Endometrial microvascular endothelial cells (primary cell): ENCODE measurements around the gene SDHAF3. TPM values are rescaled to one million over a fixed set of nuclear protein-coding genes. Genes with fewer than 3 reads are reported as not detected.
"Not testable (repeated sequence)": the region's sequence is repeated elsewhere in the genome, so short reads cannot be mapped to it uniquely, and the experiment has no call there.

ENCODE experiments used
- in situ Hi-C: cut with HindIII; loops from 2 replicates; pipeline ENCODE4 v1.10.0; 2017; ENCODE audit warnings: low sequenced_read_pairs, low pct_unique_long_range_greater_than_20kb; ENCODE audit errors: inconsistent ontology term
- total RNA-seq: library from RNA; depleted of rRNA; stranded (reverse); fragments of >200 nt; gene quantifications from one replicate; pipeline ENCODE4 v1.2.3, GENCODE V29; 2015; ENCODE audit errors: inconsistent ontology term

The SDHAF3 gene
- 7.4 TPM for total RNA-seq

DNA sequence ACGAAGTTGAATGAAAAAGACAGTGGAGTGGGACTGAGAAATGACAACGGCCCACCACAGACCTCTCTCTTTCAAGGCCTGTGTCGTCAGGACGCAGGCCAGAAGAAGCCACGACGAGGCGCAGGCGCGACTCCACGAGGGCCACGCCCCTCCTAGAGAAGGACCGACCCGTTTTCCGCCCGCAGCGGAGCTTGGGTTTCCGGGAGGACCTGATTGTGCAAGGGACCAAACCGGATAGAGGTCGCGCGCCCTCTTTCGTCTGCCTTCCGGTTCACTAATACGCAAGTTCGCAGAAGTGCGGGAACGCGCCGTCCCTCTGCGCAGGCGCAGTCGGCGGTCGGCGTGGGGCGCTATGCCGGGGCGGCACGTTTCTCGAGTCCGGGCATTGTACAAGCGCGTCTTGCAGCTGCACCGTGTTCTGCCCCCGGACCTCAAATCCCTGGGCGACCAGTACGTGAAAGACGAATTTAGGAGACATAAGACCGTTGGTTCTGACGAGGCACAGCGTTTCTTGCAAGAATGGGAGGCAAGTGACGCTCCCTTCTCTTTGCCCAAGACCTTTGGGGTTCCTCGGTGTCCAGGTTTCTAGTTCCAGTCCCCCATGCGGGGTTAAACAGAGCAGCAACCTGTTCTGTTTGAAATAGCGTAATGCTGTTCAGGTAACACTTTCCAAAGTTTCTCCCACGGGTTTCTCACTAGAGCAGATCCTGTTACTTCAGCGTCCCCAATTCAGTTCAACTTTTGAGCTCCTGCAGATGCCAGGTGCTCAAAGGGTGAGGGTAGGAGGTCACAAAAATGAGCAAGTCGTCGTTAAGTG, at the start of gene SDHAF3:
Gene SDHAF3, plus strand, starts transcription at position 327 of the 817 bp plus-strand sequence. Its CDS starts 26 bp downstream, at position 353.
- in situ Hi-C loops: no loop called here

- in situ Hi-C loops: not testable (repeated sequence)
Observed at GRCh38 chr7:97072025-97072424, 45.5 kb upstream of the SDHAF3 start.

- in situ Hi-C loops: no loop called here
Observed at GRCh38 chr7:97075928-97076327, 41.6 kb upstream of the SDHAF3 start.

DNA sequence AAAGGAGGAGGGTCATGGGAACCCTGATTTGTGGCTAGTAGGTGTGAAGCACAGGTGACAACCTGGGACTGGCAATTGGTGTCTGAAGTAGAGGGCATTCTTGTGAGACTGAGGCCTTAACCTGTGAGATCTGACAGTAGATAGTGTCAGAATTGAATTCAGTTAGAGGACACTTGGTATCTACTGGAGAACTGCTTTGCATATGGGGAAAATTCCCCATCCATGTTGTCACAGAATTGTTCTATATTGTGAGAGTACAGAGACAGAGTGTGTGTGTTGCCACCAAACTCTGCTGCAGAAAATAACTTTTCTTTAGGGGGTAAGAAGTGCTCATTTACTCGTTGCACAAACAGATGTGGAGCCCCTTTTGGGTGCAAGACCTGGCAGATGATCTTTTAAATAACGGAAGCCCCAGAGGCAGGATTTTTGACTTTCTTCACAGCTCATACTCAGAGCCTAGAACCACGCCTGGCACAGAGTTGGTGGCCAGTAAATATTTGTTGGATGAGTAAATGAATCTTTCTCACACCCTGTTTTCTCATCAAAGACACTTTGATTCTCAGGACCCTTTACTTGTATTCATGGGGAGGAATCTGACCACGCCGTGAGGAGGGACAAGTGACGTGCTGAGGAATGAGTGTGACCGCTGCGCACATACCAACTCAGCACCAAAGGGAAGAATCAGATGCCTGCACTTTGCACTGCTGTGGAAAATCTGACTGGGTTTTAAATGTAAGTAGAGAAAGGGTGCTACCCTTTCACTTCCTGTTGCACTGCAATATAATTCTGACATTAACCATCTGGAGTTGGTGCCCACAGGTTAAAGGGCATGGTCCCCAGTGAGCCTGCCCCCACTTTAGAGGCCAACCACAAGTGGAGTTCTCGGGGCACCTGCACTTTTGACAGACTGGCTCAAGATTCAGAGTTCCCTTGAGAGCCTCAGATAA, 39.2 kb upstream of the SDHAF3 start:
- in situ Hi-C loops: no loop called here

GRCh38 chr7:97079300-97079699, 38.2 kb upstream of the SDHAF3 start:
- in situ Hi-C loops: no loop called here

DNA sequence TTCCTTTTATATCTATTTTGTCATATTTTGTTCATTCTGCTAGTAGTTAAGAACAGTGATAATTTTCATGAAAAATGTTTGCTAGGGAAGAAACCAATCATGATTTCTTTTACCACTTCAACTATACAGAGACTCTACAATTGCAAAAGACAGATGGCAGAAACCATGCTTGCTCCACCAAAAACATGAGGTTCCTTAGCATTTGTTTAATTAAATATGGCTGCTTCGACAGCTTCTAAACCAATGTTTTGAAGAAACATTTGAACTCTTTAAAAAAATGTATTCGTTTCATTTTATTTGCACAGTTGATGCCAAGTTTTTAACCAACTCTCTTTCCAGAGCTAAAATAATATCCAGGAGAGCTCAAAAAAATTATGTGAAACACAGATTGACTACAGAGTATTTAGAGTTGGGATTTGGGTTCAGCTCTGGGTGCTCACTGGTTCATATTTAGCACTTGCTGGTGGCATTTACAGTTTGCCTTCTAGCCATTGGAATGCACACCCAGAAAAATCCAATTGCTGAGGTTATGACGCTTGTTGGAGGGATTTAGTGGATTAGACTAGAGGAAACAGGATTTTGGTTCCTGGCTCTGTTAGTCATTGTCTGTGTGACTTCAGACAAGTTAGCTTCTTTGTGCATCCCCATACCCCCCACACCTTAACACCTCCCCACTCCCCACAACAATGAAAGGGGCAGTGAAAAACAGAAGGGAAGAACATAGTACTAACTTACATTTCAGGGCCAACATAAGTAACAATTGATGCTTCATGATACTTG, 35.8 kb upstream of the SDHAF3 start:
- in situ Hi-C loops: no loop called here

GRCh38 chr7:97088364-97088763, 29.1 kb upstream of the SDHAF3 start:
- in situ Hi-C loops: no loop called here

GRCh38 chr7:97089771-97090170, 27.7 kb upstream of the SDHAF3 start:
- in situ Hi-C loops: no loop called here

GRCh38 chr7:97090761-97091353, 26.6 kb upstream of the SDHAF3 start:
- in situ Hi-C loops: no loop called here

DNA sequence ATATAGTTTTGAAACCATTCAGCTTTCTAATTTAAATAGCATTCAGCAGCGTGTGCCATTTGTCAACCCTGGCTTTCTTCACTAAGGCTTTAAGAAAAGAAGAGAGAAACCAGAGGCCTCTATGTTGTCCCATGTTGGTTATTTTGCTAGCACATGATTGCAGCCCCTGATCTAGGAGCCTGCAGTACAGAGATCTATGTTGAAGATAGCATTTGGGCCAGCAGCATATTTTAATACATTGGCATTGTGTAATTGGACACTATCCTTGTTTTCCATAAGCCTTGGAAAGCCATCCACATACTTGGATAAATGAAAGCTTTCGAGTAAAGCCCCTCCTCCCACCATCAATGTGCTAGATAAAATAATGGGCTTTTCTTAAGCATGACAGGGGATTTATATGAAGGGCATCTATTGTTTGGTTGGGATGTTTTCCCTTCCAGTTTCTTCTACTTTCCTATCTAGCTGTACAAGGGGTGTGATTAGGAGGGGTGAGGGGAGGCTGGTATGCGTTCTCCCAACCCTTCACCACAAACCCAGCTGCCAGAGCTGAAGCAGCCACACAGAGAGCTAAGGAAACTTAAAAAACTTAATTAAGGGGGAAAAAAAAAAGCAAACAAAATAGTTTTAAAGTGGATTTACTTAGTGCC, 23.1 kb upstream of the SDHAF3 start:
- in situ Hi-C loops: no loop called here

GRCh38 chr7:97096037-97096436, 21.5 kb upstream of the SDHAF3 start:
- in situ Hi-C loops: no loop called here

GRCh38 chr7:97096661-97097060, 20.8 kb upstream of the SDHAF3 start:
- in situ Hi-C loops: no loop called here

DNA sequence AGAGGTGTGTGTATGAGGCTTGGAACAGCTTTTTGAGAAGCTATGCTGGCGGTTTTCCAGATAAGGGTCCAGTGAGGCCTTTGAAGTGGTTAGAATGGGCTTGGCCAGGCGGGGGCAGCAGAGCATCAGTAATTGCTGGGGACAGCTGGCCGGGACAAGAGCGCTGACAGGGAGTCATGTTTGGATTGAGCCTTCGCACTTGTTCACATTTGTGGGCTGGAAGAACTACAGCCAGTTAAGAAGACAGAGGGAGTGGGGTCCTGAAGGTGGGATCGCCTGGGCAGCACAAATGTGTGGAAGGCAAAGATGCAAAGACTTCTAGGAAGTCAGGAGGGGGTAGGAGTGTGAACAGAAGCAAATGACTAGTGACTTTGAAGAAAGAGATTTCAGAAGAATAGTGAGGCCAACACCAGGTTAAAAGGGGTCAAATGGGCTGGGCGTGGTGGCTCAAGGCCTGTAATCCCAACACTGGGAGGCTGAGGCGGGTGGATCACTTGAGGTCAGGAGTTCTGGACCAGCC, 12.7 kb upstream of the SDHAF3 start:
- in situ Hi-C loops: no loop called here

DNA sequence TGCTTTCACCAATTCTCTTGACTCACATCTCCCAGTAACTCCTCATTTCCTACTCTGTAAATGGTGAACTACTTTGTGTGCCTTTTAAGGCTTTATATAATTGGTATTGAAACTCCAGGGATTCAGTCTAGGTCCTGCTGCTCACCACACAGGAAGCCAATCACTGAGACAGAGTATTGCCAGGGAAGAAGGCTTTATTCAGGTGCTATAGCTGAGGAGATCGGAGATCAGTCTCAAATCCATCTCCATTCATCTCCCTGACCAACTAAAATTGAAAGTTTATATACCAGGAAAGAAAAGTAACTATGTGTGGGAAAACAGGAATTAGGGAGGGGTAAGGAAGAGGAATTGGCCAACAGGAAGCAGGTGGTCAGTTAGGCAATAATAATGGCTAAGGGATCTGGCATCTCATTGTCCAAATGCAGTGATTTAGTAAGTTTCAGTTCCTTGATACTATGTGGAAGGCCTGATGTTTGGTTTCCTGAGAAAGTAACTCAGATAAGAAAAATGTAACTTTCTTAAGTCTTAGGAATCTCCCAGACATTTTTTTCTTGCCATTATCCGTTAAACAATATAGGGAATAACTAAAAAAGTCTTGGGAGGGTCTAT, 10.2 kb upstream of the SDHAF3 start:
- in situ Hi-C loops: no loop called here

DNA sequence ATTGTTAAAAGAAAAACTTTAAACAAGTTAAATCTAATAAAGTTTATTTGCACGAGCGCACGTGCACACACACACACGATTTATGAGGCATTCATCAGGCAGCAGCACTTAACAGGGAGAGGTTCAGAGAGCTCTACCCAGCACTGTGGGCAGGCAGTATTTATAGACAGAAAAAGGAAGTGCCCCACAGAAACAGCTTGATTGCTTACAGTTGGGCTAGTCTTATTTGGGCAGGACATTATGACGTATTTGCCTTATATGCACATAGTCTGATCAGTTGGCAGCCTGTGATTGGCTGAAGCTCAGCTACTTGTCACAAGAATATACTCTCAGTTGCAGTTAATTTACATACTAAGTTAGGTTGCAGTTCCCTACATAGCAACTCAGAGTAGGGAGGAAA, 1.2 kb upstream of the SDHAF3 start:
- in situ Hi-C loops: no loop called here

DNA sequence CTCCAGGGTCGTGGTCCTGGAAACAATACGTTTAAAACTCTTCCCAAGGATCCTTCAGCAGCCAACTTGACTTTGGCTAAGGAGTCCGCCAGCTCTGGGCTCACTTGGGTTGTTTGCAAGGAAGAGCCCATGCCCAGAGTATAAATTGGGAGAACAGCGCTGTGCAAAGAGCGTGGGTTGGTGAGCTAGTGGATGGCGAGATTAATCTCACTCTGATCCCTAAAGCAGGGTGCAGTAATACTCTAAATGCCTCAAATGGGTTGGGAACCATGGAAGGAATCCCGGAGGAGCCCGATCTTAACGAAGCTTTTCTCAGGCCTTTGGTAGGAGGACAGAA, 495 bp upstream of the SDHAF3 start:
- in situ Hi-C loops: no loop called here

GRCh38 chr7:97118306-97118917, 914 bp downstream of the SDHAF3 start:
- in situ Hi-C loops: no loop called here
